Keratinocyte (primary cell): Measurements from ENCODE around the gene NTSR1. TPM values are rescaled to one million over a fixed set of nuclear protein-coding genes. Genes with fewer than 3 reads are reported as not detected.

Experiments used
- DNase-seq: peaks from one replicate; pipeline ENCODE4 v3.0.0-alpha.2; 2011; ENCODE audit warnings: low read depth, missing footprints, low spot score
- FAIRE-seq: peaks from 2 replicates; lab custom pipeline; 2011; peaks lifted over from hg19 to GRCh38; lab: Jason Lieb, UNC
- H2AFZ ChIP-seq: 2 replicates; pipeline ENCODE4 v1.6.0; 2012; ENCODE audit warnings: low read length, control low read depth, inconsistent platforms; ENCODE audit not compliant: control insufficient read depth
- H3K27ac ChIP-seq: 2 replicates; pipeline ENCODE4 v1.5.1; 2011; ENCODE audit warnings: low read length; ENCODE audit not compliant: control insufficient read depth, insufficient read depth
- H3K27me3 ChIP-seq: 3 replicates; pipeline ENCODE4 v1.6.0; 2011; ENCODE audit warnings: low read length; ENCODE audit not compliant: control insufficient read depth, insufficient read depth; ENCODE audit errors: extremely low read depth
- H3K36me3 ChIP-seq, 2 experiments: 2 replicates in 1 of 2; 3 replicates in 1 of 2; pipeline ENCODE4 v1.5.1; 2011; ENCODE audit warnings: low read length in 2 of 2, mild to moderate bottlenecking in 1 of 2; ENCODE audit not compliant: control insufficient read depth in 2 of 2, insufficient read depth in 2 of 2; ENCODE audit errors: extremely low read depth in 1 of 2
- H3K4me1 ChIP-seq: 3 replicates; pipeline ENCODE4 v1.5.1; 2011; ENCODE audit warnings: low read length; ENCODE audit not compliant: control insufficient read depth, insufficient read depth; ENCODE audit errors: extremely low read depth
- H3K4me2 ChIP-seq: 3 replicates; pipeline ENCODE4 v1.6.0; 2011; ENCODE audit warnings: low read depth, low read length; ENCODE audit not compliant: control insufficient read depth, insufficient read depth; ENCODE audit errors: extremely low read depth
- H3K4me3 ChIP-seq, 3 experiments: fragments of 200-600 bp in 1 of 3; sonication (generic) in 1 of 3; 2 replicates in 2 of 3; 3 replicates in 1 of 3; pipeline ENCODE4 v1.5.1; 2011 to 2016; ENCODE audit warnings: low read length in 3 of 3, mild to moderate bottlenecking in 3 of 3, control low read depth in 2 of 3, inconsistent platforms in 1 of 3, low read depth in 1 of 3, mixed read lengths in 1 of 3, mixed run types in 1 of 3, moderate library complexity in 1 of 3; ENCODE audit not compliant: control insufficient read depth in 2 of 3, insufficient read depth in 2 of 3; ENCODE audit errors: extremely low read depth in 1 of 3
- H3K79me2 ChIP-seq: 2 replicates; pipeline ENCODE4 v1.6.0; 2012; ENCODE audit warnings: low read length; ENCODE audit not compliant: control insufficient read depth, insufficient read depth
- H3K9ac ChIP-seq: 3 replicates; pipeline ENCODE4 v1.6.0; 2011; ENCODE audit warnings: low read length; ENCODE audit not compliant: control insufficient read depth, insufficient read depth; ENCODE audit errors: extremely low read depth
- H3K9me1 ChIP-seq: 3 replicates; pipeline ENCODE4 v1.6.0; 2011; ENCODE audit warnings: low read length; ENCODE audit not compliant: control insufficient read depth, insufficient read depth; ENCODE audit errors: extremely low read depth
- H3K9me3 ChIP-seq: 2 replicates; pipeline ENCODE4 v1.5.1; 2012; ENCODE audit warnings: low read depth, low read length; ENCODE audit not compliant: control insufficient read depth
- H4K20me1 ChIP-seq: 3 replicates; pipeline ENCODE4 v1.6.0; 2011; ENCODE audit warnings: low read length; ENCODE audit not compliant: control insufficient read depth, insufficient read depth; ENCODE audit errors: extremely low read depth
- EZH2 ChIP-seq: IDR thresholded peaks from one replicate; pipeline ENCODE4 v1.6.1; 2012; ENCODE audit warnings: inconsistent platforms, mild to moderate bottlenecking, low read length, moderate library complexity
- dilution Hi-C: fragments of 300-500 bp; cut with MboI; formaldehyde crosslinking; loops from one replicate; pipeline ENCODE4 v1.7.0; 2020; ENCODE audit warnings: low sequenced_read_pairs; ENCODE audit not compliant: extremely low pct_ligation_motif_present
- polyA plus RNA-seq, 5 experiments: library from polyadenylated mRNA; depleted of rRNA in 3 of 5; stranded (reverse) in 3 of 5; stranded (forward) in 1 of 5; unstranded in 1 of 5; fragments of >200 nt; gene quantifications; 1 replicate in 1 of 5; 2 replicates in 3 of 5; 3 replicates in 1 of 5; pipeline versions ENCODE4 v1.2.1 to v1.2.3, GENCODE V29; 2011 to 2012; ENCODE audit warnings: missing spikeins in 2 of 5, low read depth in 1 of 5, low replicate concordance in 1 of 5
- TF ChIP-seq, protein P1 (sequence below), 3 experiments: IDR thresholded peaks in 1 of 3; conservative IDR thresholded peaks in 1 of 3; optimal IDR thresholded peaks in 1 of 3; 2 replicates in 2 of 3; 3 replicates in 1 of 3; pipeline versions ENCODE3 to v1.5.1; 2011; ENCODE audit warnings: low read length in 3 of 3, mild to moderate bottlenecking in 3 of 3, moderate library complexity in 2 of 3, control low read depth in 1 of 3, inconsistent platforms in 1 of 3; ENCODE audit not compliant: insufficient read depth in 2 of 3; ENCODE audit errors: extremely low read depth in 1 of 3

The NTSR1 gene
- polyA plus RNA-seq, 1 donor (not counting 4 experiments of a cell fraction or from before 2014, with no cell fraction given) = 0.55 TPM

DNA sequence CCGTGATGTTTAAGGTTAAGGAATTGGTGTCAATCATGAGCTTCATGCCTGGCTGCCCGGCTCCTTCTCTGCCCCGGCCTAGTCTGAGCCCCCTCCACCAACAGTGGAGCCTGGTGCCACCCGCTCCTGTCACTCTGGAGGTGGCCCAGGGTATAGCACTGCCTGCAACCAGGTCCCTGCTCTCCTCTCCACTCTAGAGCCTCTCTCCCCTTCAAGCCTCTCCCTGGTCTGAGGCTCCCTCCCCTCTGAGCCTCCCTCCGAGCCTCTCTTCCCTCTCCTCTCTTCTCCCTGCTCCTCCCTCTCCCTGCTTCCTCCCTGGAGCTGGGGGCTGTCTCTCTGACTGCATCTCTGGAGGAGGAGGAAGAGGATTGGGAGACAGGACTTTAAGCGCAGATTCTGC, 56.4 kb downstream of the NTSR1 start:
- no peaks in the 10 kb centered on the region for H3K79me2 ChIP-seq
- no peaks in the 10 kb centered on the region for H3K9me1 ChIP-seq
- FAIRE-seq (no peak), DNase-seq (no peak)
- H2AFZ ChIP-seq = no peak overlapping the region
- no peak overlapping the region for H3K9ac ChIP-seq
- no peak overlapping the region for H3K27ac ChIP-seq
- no peak for TF ChIP-seq EZH2
- TF ChIP-seq, protein P1, sequence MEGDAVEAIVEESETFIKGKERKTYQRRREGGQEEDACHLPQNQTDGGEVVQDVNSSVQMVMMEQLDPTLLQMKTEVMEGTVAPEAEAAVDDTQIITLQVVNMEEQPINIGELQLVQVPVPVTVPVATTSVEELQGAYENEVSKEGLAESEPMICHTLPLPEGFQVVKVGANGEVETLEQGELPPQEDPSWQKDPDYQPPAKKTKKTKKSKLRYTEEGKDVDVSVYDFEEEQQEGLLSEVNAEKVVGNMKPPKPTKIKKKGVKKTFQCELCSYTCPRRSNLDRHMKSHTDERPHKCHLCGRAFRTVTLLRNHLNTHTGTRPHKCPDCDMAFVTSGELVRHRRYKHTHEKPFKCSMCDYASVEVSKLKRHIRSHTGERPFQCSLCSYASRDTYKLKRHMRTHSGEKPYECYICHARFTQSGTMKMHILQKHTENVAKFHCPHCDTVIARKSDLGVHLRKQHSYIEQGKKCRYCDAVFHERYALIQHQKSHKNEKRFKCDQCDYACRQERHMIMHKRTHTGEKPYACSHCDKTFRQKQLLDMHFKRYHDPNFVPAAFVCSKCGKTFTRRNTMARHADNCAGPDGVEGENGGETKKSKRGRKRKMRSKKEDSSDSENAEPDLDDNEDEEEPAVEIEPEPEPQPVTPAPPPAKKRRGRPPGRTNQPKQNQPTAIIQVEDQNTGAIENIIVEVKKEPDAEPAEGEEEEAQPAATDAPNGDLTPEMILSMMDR (optimal IDR thresholded peaks at IDR 0.05 in 1 of 3, IDR thresholded peaks at IDR 0.05 in 1 of 3, conservative IDR thresholded peaks at IDR 0.05 in 1 of 3; ENCODE audit: extremely low read depth in 1 of 3, insufficient read depth in 2 of 3, low read length in 3 of 3) = no peak
- H3K4me1 ChIP-seq = peaks cover 12% of the 10 kb centered on the region
- dilution Hi-C loops = no loop called here
- H3K36me3 ChIP-seq = no peaks in the 10 kb centered on the region
- H3K4me3 ChIP-seq = no peak overlapping the region
- no peaks in the 10 kb centered on the region for H3K9me3 ChIP-seq
- peaks cover 2% of the 10 kb centered on the region for H4K20me1 ChIP-seq
- H3K4me2 ChIP-seq = no peak overlapping the region
- peaks cover 22% of the 10 kb centered on the region for H3K27me3 ChIP-seq

DNA sequence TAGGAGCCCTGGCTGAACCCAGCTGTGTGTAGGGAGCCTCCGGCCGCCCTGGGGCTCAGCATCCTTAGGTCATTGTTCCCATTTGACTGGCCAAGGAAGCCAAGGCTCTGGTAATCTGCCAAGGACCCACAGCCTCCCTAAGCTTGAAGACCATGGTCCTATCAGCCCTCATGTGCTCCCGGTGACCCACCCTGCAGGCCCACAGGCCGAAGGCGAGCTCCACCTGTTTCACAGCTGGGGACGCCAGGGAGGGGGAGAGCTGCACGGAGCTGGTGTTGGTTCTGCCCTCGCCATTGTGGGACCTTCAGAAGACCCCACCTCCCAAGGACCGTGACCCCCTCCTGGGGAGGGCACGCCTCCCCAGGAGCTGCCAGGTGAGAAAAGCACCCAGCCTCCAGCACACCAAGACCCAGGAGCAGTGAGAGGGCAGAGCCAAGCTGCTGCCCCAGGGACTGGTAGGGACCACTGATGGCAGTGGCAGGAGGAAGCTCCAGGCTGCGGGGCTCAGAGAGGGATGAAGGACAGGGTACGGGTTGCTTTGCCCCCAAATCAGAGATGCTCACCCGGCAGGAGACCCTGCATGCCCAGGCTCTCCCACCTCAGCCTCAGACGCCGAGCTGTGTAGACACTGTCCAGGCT, 56.9 kb downstream of the NTSR1 start:
- DNase-seq = no peak
- dilution Hi-C loops = no loop called here
- peaks cover 2% of the 10 kb centered on the region for H4K20me1 ChIP-seq
- H3K4me1 ChIP-seq = peaks cover 12% of the 10 kb centered on the region
- no peak overlapping the region for H3K27ac ChIP-seq
- no peaks in the 10 kb centered on the region for H3K9me3 ChIP-seq
- FAIRE-seq = no peak
- H3K79me2 ChIP-seq = no peaks in the 10 kb centered on the region
- peaks cover 22% of the 10 kb centered on the region for H3K27me3 ChIP-seq
- H3K36me3 ChIP-seq = no peaks in the 10 kb centered on the region
- no peak overlapping the region for H3K9ac ChIP-seq
- no peaks in the 10 kb centered on the region for H3K9me1 ChIP-seq
- H3K4me2 ChIP-seq = no peak overlapping the region
- TF ChIP-seq, protein P1 (optimal IDR thresholded peaks at IDR 0.05 in 1 of 3, IDR thresholded peaks at IDR 0.05 in 1 of 3, conservative IDR thresholded peaks at IDR 0.05 in 1 of 3; ENCODE audit: extremely low read depth in 1 of 3, insufficient read depth in 2 of 3, low read length in 3 of 3) = no peak
- no peak for TF ChIP-seq EZH2
- H2AFZ ChIP-seq = no peak overlapping the region
- H3K4me3 ChIP-seq = no peak overlapping the region
